Astrocyte (in vitro differentiated cells and primary cell): ENCODE measurements around the gene ABTB2. TPM values are rescaled to one million over a fixed set of nuclear protein-coding genes. Genes with fewer than 3 reads are reported as not detected.

ENCODE experiments used
- DNase-seq: peaks from one replicate; pipeline ENCODE4 v3.0.0-alpha.2; 2010; ENCODE audit warnings: low read depth
- FAIRE-seq: peaks from 2 replicates; lab custom pipeline; 2011; peaks lifted over from hg19 to GRCh38; lab: Jason Lieb, UNC
- H2AFZ ChIP-seq: 2 replicates; pipeline ENCODE4 v1.6.0; 2012; ENCODE audit warnings: low read depth, low read length, inconsistent platforms
- H3K27ac ChIP-seq: 2 replicates; pipeline ENCODE4 v1.5.1; 2011; ENCODE audit warnings: low read depth, low read length, inconsistent platforms
- H3K27me3 ChIP-seq: 2 replicates; pipeline ENCODE4 v1.6.0; 2011; ENCODE audit warnings: low read length, inconsistent platforms; ENCODE audit not compliant: insufficient read depth
- H3K36me3 ChIP-seq: 2 replicates; pipeline ENCODE4 v1.5.1; 2011; ENCODE audit warnings: low read length, inconsistent platforms; ENCODE audit not compliant: insufficient read depth
- H3K4me1 ChIP-seq: 2 replicates; pipeline ENCODE4 v1.5.1; 2011; ENCODE audit warnings: low read length, inconsistent platforms; ENCODE audit not compliant: insufficient read depth
- H3K4me2 ChIP-seq: 2 replicates; pipeline ENCODE4 v1.6.0; 2012; ENCODE audit warnings: low read length, inconsistent platforms
- H3K4me3 ChIP-seq: 2 replicates; pipeline ENCODE4 v1.5.1; 2011; ENCODE audit warnings: low read depth, mild to moderate bottlenecking, low read length, inconsistent platforms; ENCODE audit not compliant: insufficient read depth
- H3K79me2 ChIP-seq: 2 replicates; pipeline ENCODE4 v1.6.0; 2012; ENCODE audit warnings: mild to moderate bottlenecking, low read length, inconsistent platforms; ENCODE audit not compliant: insufficient read depth
- H3K9ac ChIP-seq: 2 replicates; pipeline ENCODE4 v1.6.0; 2012; ENCODE audit warnings: mild to moderate bottlenecking, low read length, inconsistent platforms
- H3K9me3 ChIP-seq: 2 replicates; pipeline ENCODE4 v1.5.1; 2012; ENCODE audit warnings: low read depth, mild to moderate bottlenecking, low read length, inconsistent platforms; ENCODE audit not compliant: insufficient read depth
- H4K20me1 ChIP-seq: 2 replicates; pipeline ENCODE4 v1.6.0; 2012; ENCODE audit warnings: low read length, inconsistent platforms; ENCODE audit not compliant: insufficient read depth
- H3K27ac Mint-ChIP-seq: one replicate; pipeline ENCODE4 v1.8.0; 2021; ENCODE audit warnings: mild to moderate bottlenecking, mixed read lengths; ENCODE audit not compliant: unreplicated experiment
- H3K27me3 Mint-ChIP-seq: one replicate; pipeline ENCODE4 v1.8.0; 2021; ENCODE audit warnings: low read depth, mixed read lengths; ENCODE audit not compliant: unreplicated experiment
- H3K36me3 Mint-ChIP-seq: one replicate; pipeline ENCODE4 v1.8.0; 2021; ENCODE audit warnings: low read depth, mixed read lengths; ENCODE audit not compliant: unreplicated experiment
- H3K4me1 Mint-ChIP-seq: one replicate; pipeline ENCODE4 v1.8.0; 2021; ENCODE audit warnings: low read depth, mixed read lengths; ENCODE audit not compliant: unreplicated experiment
- H3K4me3 Mint-ChIP-seq: one replicate; pipeline ENCODE4 v1.8.0; 2021; ENCODE audit warnings: mild to moderate bottlenecking, moderate library complexity, mixed read lengths; ENCODE audit not compliant: unreplicated experiment
- H3K9me3 Mint-ChIP-seq: one replicate; pipeline ENCODE4 v1.8.0; 2021; ENCODE audit warnings: mild to moderate bottlenecking, mixed read lengths; ENCODE audit not compliant: unreplicated experiment
- EZH2 ChIP-seq: IDR thresholded peaks from 2 replicates; pipeline ENCODE4 v1.6.1; 2012; ENCODE audit warnings: mild to moderate bottlenecking, low read length, inconsistent platforms; ENCODE audit not compliant: insufficient read depth
- total RNA-seq: library from RNA; stranded (reverse); gene quantifications from 2 replicates; pipeline ENCODE4 v1.2.1, GENCODE V29; 2021
- TF ChIP-seq, protein P1 (sequence below): IDR thresholded peaks from 2 replicates; pipeline ENCODE4 v1.5.1; 2011; ENCODE audit warnings: low read depth, mild to moderate bottlenecking, inconsistent platforms, low read length, moderate library complexity; ENCODE audit not compliant: insufficient read depth

ABTB2 gene
- total RNA-seq, 1 donor from 2014 or later, result 14.1 TPM

- Histone ChIP-seq H3K4me2 (no peak overlapping the region), H3K79me2 (peaks cover 38% of the 10 kb centered on the region), H3K27me3 (no peaks in the 10 kb centered on the region), H3K9ac (no peak overlapping the region), H3K4me3 (no peak overlapping the region), H4K20me1 (peaks cover 57% of the 10 kb centered on the region), H3K27ac (no peak overlapping the region), H3K36me3 (no peaks in the 10 kb centered on the region), H3K9me3 (no peaks in the 10 kb centered on the region), H3K4me1 (peaks cover 38% of the 10 kb centered on the region), H2AFZ (no peak overlapping the region)
- Mint-ChIP-seq H3K27me3 (no peaks in the 10 kb centered on the region), H3K4me3 (no peak overlapping the region), H3K4me1 (peaks cover 37% of the 10 kb centered on the region), H3K9me3 (peaks cover 2% of the 10 kb centered on the region), H3K27ac (no peak overlapping the region), H3K36me3 (peaks cover 14% of the 10 kb centered on the region)
- FAIRE-seq (no peak), DNase-seq (no peak)
- TF ChIP-seq EZH2, result no peak
- TF ChIP-seq, protein P1, sequence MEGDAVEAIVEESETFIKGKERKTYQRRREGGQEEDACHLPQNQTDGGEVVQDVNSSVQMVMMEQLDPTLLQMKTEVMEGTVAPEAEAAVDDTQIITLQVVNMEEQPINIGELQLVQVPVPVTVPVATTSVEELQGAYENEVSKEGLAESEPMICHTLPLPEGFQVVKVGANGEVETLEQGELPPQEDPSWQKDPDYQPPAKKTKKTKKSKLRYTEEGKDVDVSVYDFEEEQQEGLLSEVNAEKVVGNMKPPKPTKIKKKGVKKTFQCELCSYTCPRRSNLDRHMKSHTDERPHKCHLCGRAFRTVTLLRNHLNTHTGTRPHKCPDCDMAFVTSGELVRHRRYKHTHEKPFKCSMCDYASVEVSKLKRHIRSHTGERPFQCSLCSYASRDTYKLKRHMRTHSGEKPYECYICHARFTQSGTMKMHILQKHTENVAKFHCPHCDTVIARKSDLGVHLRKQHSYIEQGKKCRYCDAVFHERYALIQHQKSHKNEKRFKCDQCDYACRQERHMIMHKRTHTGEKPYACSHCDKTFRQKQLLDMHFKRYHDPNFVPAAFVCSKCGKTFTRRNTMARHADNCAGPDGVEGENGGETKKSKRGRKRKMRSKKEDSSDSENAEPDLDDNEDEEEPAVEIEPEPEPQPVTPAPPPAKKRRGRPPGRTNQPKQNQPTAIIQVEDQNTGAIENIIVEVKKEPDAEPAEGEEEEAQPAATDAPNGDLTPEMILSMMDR, result no peak
Observed at GRCh38 chr11:34341096-34341495, 16.7 kb downstream of the ABTB2 start.

DNA sequence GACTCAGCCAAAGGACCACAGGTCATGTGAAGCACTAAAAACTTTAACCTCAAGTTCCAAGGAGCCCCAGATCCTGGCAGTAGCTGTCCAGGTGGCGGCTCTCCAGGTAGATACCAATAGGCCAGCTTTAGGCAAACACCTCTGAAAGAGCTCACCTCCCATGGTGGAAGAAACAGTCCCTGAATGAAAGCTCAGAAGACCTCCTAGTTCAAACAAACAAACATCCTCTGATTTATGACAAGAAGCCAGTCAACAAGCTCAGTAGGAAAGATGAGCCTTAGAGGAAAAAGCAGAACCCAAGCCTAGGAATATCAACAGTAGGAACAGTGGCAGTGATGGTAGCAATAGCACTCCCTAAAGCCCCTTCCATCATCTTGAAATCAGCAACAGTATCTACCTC, 17.2 kb downstream of the ABTB2 start:
- FAIRE-seq, result no peak
- peaks cover 14% of the 10 kb centered on the region for H3K36me3 Mint-ChIP-seq
- H3K4me1 Mint-ChIP-seq, result peaks cover 33% of the 10 kb centered on the region
- H3K36me3 ChIP-seq, result no peaks in the 10 kb centered on the region
- no peaks in the 10 kb centered on the region for H3K9me3 ChIP-seq
- H3K4me2 ChIP-seq, result no peak overlapping the region
- no peak overlapping the region for H2AFZ ChIP-seq
- H3K4me1 ChIP-seq, result peaks cover 34% of the 10 kb centered on the region
- no peak for TF ChIP-seq EZH2
- TF ChIP-seq, protein P1, result no peak
- no peak overlapping the region for H3K27ac Mint-ChIP-seq
- no peak for DNase-seq
- H3K4me3 Mint-ChIP-seq, result no peak overlapping the region
- H3K27me3 Mint-ChIP-seq, result no peaks in the 10 kb centered on the region
- peaks cover 38% of the 10 kb centered on the region for H3K79me2 ChIP-seq
- no peak overlapping the region for H3K4me3 ChIP-seq
- H3K27me3 ChIP-seq, result no peaks in the 10 kb centered on the region
- peaks cover 58% of the 10 kb centered on the region for H4K20me1 ChIP-seq
- H3K9me3 Mint-ChIP-seq, result peaks cover 2% of the 10 kb centered on the region
- H3K9ac ChIP-seq, result no peak overlapping the region
- H3K27ac ChIP-seq, result no peak overlapping the region

DNA sequence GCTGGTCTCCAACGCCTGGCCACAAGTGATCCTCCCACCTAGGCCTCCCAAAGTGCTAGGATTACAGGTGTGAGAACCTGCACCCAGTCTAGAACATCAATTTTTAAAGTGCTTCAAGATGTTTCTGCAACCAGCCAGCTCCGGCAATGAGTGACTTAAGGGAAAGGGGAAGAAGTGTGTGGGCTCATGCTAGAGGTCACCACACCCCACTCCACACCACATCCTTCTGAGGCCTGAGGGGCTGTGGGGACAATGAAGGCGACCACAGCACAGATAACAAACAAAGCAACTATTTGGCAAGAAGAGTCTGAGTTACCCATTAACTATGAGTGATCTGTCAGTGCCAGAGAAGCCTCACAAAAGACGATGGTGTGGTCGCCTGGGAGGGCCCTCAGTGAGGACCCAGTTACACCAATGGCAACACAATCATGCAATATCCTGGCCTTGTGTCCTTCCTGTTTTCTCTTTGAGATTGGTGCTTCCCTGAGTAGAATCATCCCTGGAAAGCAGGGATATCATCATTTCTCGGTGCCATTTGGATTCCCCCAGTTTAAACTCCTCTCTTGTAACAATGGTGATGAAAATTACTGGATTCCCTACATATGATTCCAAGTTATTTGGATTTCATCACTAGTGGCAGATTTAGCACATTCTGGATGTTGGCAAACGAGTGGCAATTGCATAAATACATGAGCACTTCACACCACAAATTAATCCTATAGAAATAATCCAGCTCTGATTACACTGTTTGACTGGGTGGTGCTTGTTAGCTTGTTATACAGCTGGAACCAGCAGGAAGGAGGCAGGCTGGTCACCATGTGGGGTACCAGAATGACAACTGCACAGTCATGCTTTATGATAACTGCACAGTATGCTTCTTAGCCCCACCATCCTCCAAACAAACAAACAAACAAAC, 18.4 kb downstream of the ABTB2 start:
- Mint-ChIP-seq H3K27ac (no peak overlapping the region), H3K27me3 (no peaks in the 10 kb centered on the region), H3K4me3 (peak overlapping the region; percentile 8), H3K36me3 (peaks cover 14% of the 10 kb centered on the region), H3K4me1 (peaks cover 20% of the 10 kb centered on the region), H3K9me3 (peaks cover 2% of the 10 kb centered on the region)
- Histone ChIP-seq H3K9me3 (no peaks in the 10 kb centered on the region), H3K79me2 (peaks cover 38% of the 10 kb centered on the region), H3K27me3 (no peaks in the 10 kb centered on the region), H3K4me3 (no peak overlapping the region), H4K20me1 (peaks cover 52% of the 10 kb centered on the region), H3K4me1 (peaks cover 21% of the 10 kb centered on the region), H3K27ac (no peak overlapping the region), H3K4me2 (no peak overlapping the region), H2AFZ (no peak overlapping the region), H3K36me3 (no peaks in the 10 kb centered on the region), H3K9ac (no peak overlapping the region)
- TF ChIP-seq, protein P1, result no peak
- no peak for TF ChIP-seq EZH2
- FAIRE-seq (no peak), DNase-seq (no peak)
